HepG2 (cell line): Measurements from ENCODE around the gene VGF. TPM values are rescaled to one million over a fixed set of nuclear protein-coding genes. Genes with fewer than 3 reads are reported as not detected.

Source experiments
- ASH2L ChIP-seq: fragments of 300-600, 200-600 bp; sonication (generic); IDR thresholded peaks from 2 replicates; pipeline ENCODE4 v1.7.0; 2017; ENCODE audit warnings: low read depth, mild to moderate bottlenecking, moderate library complexity, mixed read lengths, low read length; ENCODE audit not compliant: insufficient read length
- ELK4 ChIP-seq: sonication (generic); formaldehyde crosslinking; IDR thresholded peaks from 2 replicates; pipeline ENCODE4 v1.9.0; 2021; ENCODE audit warnings: missing genetic modification reagents, borderline replicate concordance
- FOXA1 ChIP-seq, 2 experiments: fragments of 450-650 bp in 1 of 2; sonication (generic) in 1 of 2; formaldehyde crosslinking in 1 of 2; IDR thresholded peaks; 2 replicates each; pipeline versions ENCODE4 v1.4.0 to v1.6.1; 2016 to 2020; ENCODE audit warnings: missing genetic modification reagents in 1 of 2
- HINFP ChIP-seq: sonication (generic); formaldehyde crosslinking; IDR thresholded peaks from 2 replicates; pipeline ENCODE4 v1.4.0; 2020; ENCODE audit warnings: low read depth, mild to moderate bottlenecking, missing genetic modification reagents
- PATZ1 ChIP-seq: sonication (generic); formaldehyde crosslinking; IDR thresholded peaks from 2 replicates; pipeline ENCODE4 v1.4.0; 2020; ENCODE audit warnings: missing genetic modification reagents
- REST ChIP-seq, 2 experiments: IDR thresholded peaks; 2 replicates each; pipeline ENCODE4 v1.6.1; 2011 to 2012; ENCODE audit warnings: low read length in 2 of 2, borderline replicate concordance in 1 of 2, low read depth in 1 of 2, mild to moderate bottlenecking in 1 of 2, moderate library complexity in 1 of 2
- USF2 ChIP-seq, 2 experiments: sonication (generic) in 1 of 2; formaldehyde crosslinking in 1 of 2; IDR thresholded peaks; 2 replicates each; pipeline versions ENCODE4 v1.5.1 to v1.6.1; 2011 to 2020; ENCODE audit warnings: borderline replicate concordance in 1 of 2, low read depth in 1 of 2, low read length in 1 of 2, mild to moderate bottlenecking in 1 of 2, missing genetic modification reagents in 1 of 2, moderate library complexity in 1 of 2
- WIZ ChIP-seq: sonication (generic); formaldehyde crosslinking; IDR thresholded peaks from 2 replicates; pipeline ENCODE4 v1.5.1; 2020; ENCODE audit warnings: mild to moderate bottlenecking, missing genetic modification reagents
- ZNF430 ChIP-seq: sonication (generic); formaldehyde crosslinking; IDR thresholded peaks from 2 replicates; pipeline ENCODE4 v1.9.0; 2021; ENCODE audit warnings: mild to moderate bottlenecking, missing genetic modification reagents
- ZNF687 ChIP-seq: sonication (generic); formaldehyde crosslinking; IDR thresholded peaks from 2 replicates; pipeline ENCODE4 v1.5.1; 2020; ENCODE audit warnings: mild to moderate bottlenecking, missing genetic modification reagents, moderate library complexity
- polyA plus RNA-seq, 8 experiments: library from polyadenylated mRNA; depleted of rRNA in 3 of 8; stranded (reverse) in 7 of 8; unstranded in 1 of 8; fragments of >200 nt; fragmentation: Illumina TruSeq in 4 of 8; extraction: Trizol in 4 of 8; gene quantifications; 2 replicates each; pipeline versions ENCODE4 v1.2.1 to v1.2.3, GENCODE V29; 2011 to 2016; ENCODE audit warnings: low read depth in 4 of 8, missing spikeins in 1 of 8, mixed read lengths in 1 of 8; ENCODE audit not compliant: insufficient read depth in 1 of 8
- total RNA-seq, 5 experiments: library from RNA; depleted of rRNA; stranded (reverse); fragments of >200 nt; fragmentation: Illumina TruSeq; extraction: Trizol; gene quantifications; 2 replicates each; pipeline ENCODE4 v1.2.3, GENCODE V29; 2016; ENCODE audit warnings: low read depth in 1 of 5

Gene VGF
- total and polyA plus RNA-seq, 2 of the 13 experiments (the other 11 are each of a cell fraction or from before 2014, with no cell fraction given): 0.12 to 0.46 TPM

- TF ChIP-seq ELK4 (CRISPR knock-in tag) (no peak), ZNF687 (CRISPR knock-in tag) (peak; percentile 46), USF2 (IDR thresholded peaks at IDR 0.05; ENCODE audit: low read depth, low read length) (no peak), USF2 (CRISPR knock-in tag; IDR thresholded peaks at IDR 0.05; ENCODE audit: borderline replicate concordance) (no peak), REST (IDR thresholded peaks at IDR 0.05; ENCODE audit: borderline replicate concordance in 1 of 2, low read depth in 1 of 2, low read length in 2 of 2) (0 out of 4 replicates have a peak, but pooled peaks of 1 of the 2 experiments have one; percentile 24), ASH2L (no peak), FOXA1 (IDR thresholded peaks at IDR 0.05) (no peak), FOXA1 (CRISPR knock-in tag; IDR thresholded peaks at IDR 0.05) (no peak), WIZ (CRISPR knock-in tag) (no peak), HINFP (CRISPR knock-in tag) (peak; percentile 72; the same call in 1 of the 2 replicates), PATZ1 (0 out of 2 replicates have a peak, but pooled peaks have one; percentile 22), ZNF430 (no peak)
These were observed 4.6 kb upstream of the VGF start (continued) for GRCh38 chr7:101169838-101170551.
